Midbrain (tissue), 1 donor: ENCODE results near the gene CNPY4.

Experiments used
- DNase-seq: peaks from one replicate; lab custom pipeline; 2025; lab: John Stamatoyannopoulos, UW

Gene CNPY4

GRCh38 chr7:100148559-100149328 lies 29.3 kb downstream of the CNPY4 start, which contains the start of gene LAMTOR4:
Gene LAMTOR4, plus strand, starts transcription at chr7:100148918. Its CDS starts 55 bp downstream, at chr7:100148973.
- DNase-seq, result peak; percentile 99

GRCh38 chr7:100152404-100152803 lies 33.0 kb downstream of the CNPY4 start:
- no peak for DNase-seq

GRCh38 chr7:100152937-100153666 lies 33.7 kb downstream of the CNPY4 start:
- DNase-seq, result no peak

GRCh38 chr7:100153708-100154535 lies 34.5 kb downstream of the CNPY4 start:
- no peak for DNase-seq

- DNase-seq, result no peak
Observed at GRCh38 chr7:100154651-100155491, 35.4 kb downstream of the CNPY4 start.

- no peak for DNase-seq
Observed at GRCh38 chr7:100155553-100156317, 36.3 kb downstream of the CNPY4 start.

GRCh38 chr7:100156331-100157068 lies 37.1 kb downstream of the CNPY4 start:
- DNase-seq, result no peak

GRCh38 chr7:100157069-100157333 lies 37.6 kb downstream of the CNPY4 start:
- DNase-seq, result no peak

GRCh38 chr7:100157334-100158228 lies 38.1 kb downstream of the CNPY4 start:
- no peak for DNase-seq

- peak; percentile 87 for DNase-seq
Observed at GRCh38 chr7:100158229-100159098, 39.0 kb downstream of the CNPY4 start, which contains the start of gene TRAPPC14. Gene TRAPPC14, minus strand, starts transcription at chr7:100158723. Its CDS starts 224 bp downstream, at chr7:100158499.

GRCh38 chr7:100159099-100159623 lies 39.7 kb downstream of the CNPY4 start:
- no peak for DNase-seq

GRCh38 chr7:100160067-100160466 lies 40.6 kb downstream of the CNPY4 start:
- DNase-seq, result no peak

- DNase-seq, result no peak
Observed at GRCh38 chr7:100163006-100163531, 43.6 kb downstream of the CNPY4 start.

- no peak for DNase-seq
Observed at GRCh38 chr7:100163871-100164270, 44.4 kb downstream of the CNPY4 start.

- no peak for DNase-seq
Observed at GRCh38 chr7:100166317-100166940, 47.0 kb downstream of the CNPY4 start.

- DNase-seq, result peak; percentile 16
Observed at GRCh38 chr7:100166970-100167911, 47.8 kb downstream of the CNPY4 start.
